Measurements from ENCODE around the gene PPIF.

The PPIF gene

DNA sequence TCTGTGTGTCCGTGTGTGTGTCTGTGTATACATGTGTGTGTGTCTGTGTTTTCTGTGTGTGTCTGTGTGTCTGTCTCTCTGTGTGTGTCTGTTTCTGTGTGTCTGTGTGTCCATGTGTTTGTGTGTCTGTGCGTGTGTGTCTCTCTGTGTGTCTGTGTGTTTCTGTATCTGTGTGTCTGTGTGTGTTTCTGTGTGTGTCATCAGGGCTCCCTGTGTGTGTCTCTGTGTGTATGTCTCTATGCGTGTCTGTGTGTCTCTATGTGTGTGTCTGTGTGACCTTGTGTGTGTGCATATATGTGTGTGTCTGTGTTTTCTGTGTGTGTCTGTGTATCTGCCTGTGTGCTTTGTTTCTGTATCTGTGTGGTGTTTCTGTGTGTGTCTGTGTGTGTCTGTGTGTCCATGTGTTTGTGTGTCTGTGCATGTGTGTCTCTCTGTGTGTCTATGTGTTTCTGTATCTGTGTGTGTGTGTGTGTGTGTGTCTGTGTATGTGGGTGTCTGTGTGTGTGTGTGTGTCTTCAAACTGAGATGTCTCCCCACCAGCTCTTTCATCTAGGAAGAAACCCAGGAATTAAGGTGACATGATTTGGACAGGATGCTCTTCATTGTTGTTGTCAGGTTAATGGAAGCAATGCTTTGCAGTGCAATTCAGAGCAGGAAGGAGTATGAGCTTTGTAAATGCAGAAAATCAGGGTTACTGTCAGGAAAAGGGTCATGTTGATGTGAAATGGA is 20.7 kb upstream of the PPIF start:
- Histone ChIP-seq H3F3A (ENCODE audit: control insufficient read depth, insufficient read depth) (no peaks in the 10 kb centered on the region), H3K4me2 (ENCODE audit: low read length) (no peak overlapping the region), H4K20me1 (ENCODE audit: control insufficient read depth, insufficient read depth, low read depth, low read length) (no peaks in the 10 kb centered on the region), H3K27me3 (ENCODE audit: control insufficient read depth, low read length) (peaks cover 11% of the 10 kb centered on the region), H3K9me3 (ENCODE audit: control insufficient read depth, insufficient read depth, low read length) (no peaks in the 10 kb centered on the region), H3K79me2 (ENCODE audit: control insufficient read depth, low read length) (no peaks in the 10 kb centered on the region), H3K4me3 (ENCODE audit: low read length) (no peak overlapping the region), H3K36me3 (ENCODE audit: control insufficient read depth, low read length) (no peaks in the 10 kb centered on the region), H3K9me2 (replicated peaks; ENCODE audit: control insufficient read depth, low read length) (no peaks in the 10 kb centered on the region), H3K27ac (ENCODE audit: low read depth, low read length) (no peak overlapping the region), H3K4me1 (ENCODE audit: control insufficient read depth, low read length) (0 out of 2 replicates have a peak, but pooled peaks cover under 1% of the 10 kb centered on the region)
- TF ChIP-seq, protein P1, sequence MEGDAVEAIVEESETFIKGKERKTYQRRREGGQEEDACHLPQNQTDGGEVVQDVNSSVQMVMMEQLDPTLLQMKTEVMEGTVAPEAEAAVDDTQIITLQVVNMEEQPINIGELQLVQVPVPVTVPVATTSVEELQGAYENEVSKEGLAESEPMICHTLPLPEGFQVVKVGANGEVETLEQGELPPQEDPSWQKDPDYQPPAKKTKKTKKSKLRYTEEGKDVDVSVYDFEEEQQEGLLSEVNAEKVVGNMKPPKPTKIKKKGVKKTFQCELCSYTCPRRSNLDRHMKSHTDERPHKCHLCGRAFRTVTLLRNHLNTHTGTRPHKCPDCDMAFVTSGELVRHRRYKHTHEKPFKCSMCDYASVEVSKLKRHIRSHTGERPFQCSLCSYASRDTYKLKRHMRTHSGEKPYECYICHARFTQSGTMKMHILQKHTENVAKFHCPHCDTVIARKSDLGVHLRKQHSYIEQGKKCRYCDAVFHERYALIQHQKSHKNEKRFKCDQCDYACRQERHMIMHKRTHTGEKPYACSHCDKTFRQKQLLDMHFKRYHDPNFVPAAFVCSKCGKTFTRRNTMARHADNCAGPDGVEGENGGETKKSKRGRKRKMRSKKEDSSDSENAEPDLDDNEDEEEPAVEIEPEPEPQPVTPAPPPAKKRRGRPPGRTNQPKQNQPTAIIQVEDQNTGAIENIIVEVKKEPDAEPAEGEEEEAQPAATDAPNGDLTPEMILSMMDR (IDR thresholded peaks at IDR 0.05; ENCODE audit: low read depth, low read length, poor library complexity, severe bottlenecking), result no peak
- TF ChIP-seq EZH2phosphoT487 (IDR thresholded peaks at IDR 0.05; ENCODE audit: borderline replicate concordance, low read length), result no peak

DNA sequence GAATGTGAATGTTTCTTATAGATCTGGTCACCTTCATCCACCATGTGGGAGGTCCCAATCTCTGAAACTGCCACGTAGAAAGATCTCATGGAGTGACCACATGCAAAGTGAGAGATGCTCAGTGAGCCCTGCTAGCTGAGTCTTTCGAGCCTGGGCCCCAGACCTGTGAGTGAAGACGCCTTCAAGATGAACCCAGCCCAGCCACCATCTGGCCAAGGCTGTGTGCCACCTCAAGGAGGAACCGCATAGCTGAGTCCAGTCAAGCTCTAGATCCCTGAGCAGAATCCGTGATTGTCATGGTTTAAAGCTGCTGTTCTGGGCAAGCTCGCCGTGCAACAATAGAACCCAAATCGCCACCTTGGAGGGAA is 20.2 kb upstream of the PPIF start:
- Histone ChIP-seq H3K27me3 (ENCODE audit: control insufficient read depth, low read length) (peaks cover 17% of the 10 kb centered on the region), H4K20me1 (ENCODE audit: control insufficient read depth, insufficient read depth, low read depth, low read length) (no peaks in the 10 kb centered on the region), H3K36me3 (ENCODE audit: control insufficient read depth, low read length) (no peaks in the 10 kb centered on the region), H3K4me3 (ENCODE audit: low read length) (no peak overlapping the region), H3K4me1 (ENCODE audit: control insufficient read depth, low read length) (0 out of 2 replicates have a peak, but pooled peaks cover 5% of the 10 kb centered on the region), H3F3A (ENCODE audit: control insufficient read depth, insufficient read depth) (no peaks in the 10 kb centered on the region), H3K4me2 (ENCODE audit: low read length) (no peak overlapping the region), H3K27ac (ENCODE audit: low read depth, low read length) (no peak overlapping the region), H3K9me2 (replicated peaks; ENCODE audit: control insufficient read depth, low read length) (no peaks in the 10 kb centered on the region), H3K9me3 (ENCODE audit: control insufficient read depth, insufficient read depth, low read length) (no peaks in the 10 kb centered on the region), H3K79me2 (ENCODE audit: control insufficient read depth, low read length) (no peaks in the 10 kb centered on the region)
- no peak for TF ChIP-seq EZH2phosphoT487 (IDR thresholded peaks at IDR 0.05; ENCODE audit: borderline replicate concordance, low read length)
- TF ChIP-seq, protein P1 (IDR thresholded peaks at IDR 0.05; ENCODE audit: low read depth, low read length, poor library complexity, severe bottlenecking), result no peak

DNA sequence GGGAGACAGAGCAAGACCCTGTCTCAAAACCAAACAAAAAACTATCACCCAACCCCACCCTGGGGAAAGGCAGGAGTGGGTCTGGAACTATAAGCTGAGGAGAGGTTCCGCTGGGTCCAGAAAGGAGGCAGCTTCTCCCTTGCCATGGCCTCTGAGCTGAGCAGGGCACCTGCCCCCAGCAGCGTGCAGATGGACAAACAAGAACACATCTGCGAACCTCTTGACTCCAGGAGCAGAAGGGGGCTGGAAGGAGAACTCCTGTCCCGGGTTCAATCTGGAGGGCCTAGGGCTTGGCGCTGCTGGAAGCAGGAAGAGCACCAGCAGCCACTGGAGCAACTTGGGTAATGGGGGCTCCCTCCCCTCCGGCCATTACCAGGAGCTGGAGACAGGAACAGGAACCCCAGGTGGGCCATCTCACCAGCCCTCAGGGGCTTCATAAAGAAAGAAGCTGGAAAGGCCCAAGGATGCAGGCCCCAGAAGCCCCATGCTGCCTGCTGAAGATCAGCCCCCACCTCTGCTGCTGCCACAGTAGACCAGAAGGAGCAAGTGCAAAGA is 19.0 kb upstream of the PPIF start:
- Histone ChIP-seq H3K27ac (ENCODE audit: low read depth, low read length) (no peak overlapping the region), H3F3A (ENCODE audit: control insufficient read depth, insufficient read depth) (no peaks in the 10 kb centered on the region), H3K9me3 (ENCODE audit: control insufficient read depth, insufficient read depth, low read length) (no peaks in the 10 kb centered on the region), H3K79me2 (ENCODE audit: control insufficient read depth, low read length) (no peaks in the 10 kb centered on the region), H3K36me3 (ENCODE audit: control insufficient read depth, low read length) (no peaks in the 10 kb centered on the region), H3K9me2 (replicated peaks; ENCODE audit: control insufficient read depth, low read length) (no peaks in the 10 kb centered on the region), H4K20me1 (ENCODE audit: control insufficient read depth, insufficient read depth, low read depth, low read length) (no peaks in the 10 kb centered on the region), H3K4me2 (ENCODE audit: low read length) (no peak overlapping the region), H3K4me1 (ENCODE audit: control insufficient read depth, low read length) (0 out of 2 replicates have a peak, but pooled peaks cover 5% of the 10 kb centered on the region), H3K4me3 (ENCODE audit: low read length) (no peak overlapping the region), H3K27me3 (ENCODE audit: control insufficient read depth, low read length) (peaks cover 17% of the 10 kb centered on the region)
- TF ChIP-seq EZH2phosphoT487 (IDR thresholded peaks at IDR 0.05; ENCODE audit: borderline replicate concordance, low read length), result no peak
